AG10803 (cell line): ENCODE results near the gene CASZ1.

ENCODE experiments used
- DNase-seq: peaks from one replicate; pipeline ENCODE4 v3.0.0; 2010; ENCODE audit warnings: low read depth
- H3K4me3 ChIP-seq: 2 replicates; pipeline ENCODE4 v1.5.1; 2011; ENCODE audit warnings: mild to moderate bottlenecking, low read length, control low read depth
- CTCF ChIP-seq: conservative IDR thresholded peaks from 2 replicates; pipeline ENCODE4 v1.5.1; 2011; ENCODE audit warnings: mild to moderate bottlenecking, low read length, control low read depth, inconsistent platforms

The CASZ1 gene

GRCh38 chr1:10751160-10751559 is 45.3 kb downstream of the CASZ1 start:
- TF ChIP-seq CTCF, result no peak
- no peak overlapping the region for H3K4me3 ChIP-seq
- DNase-seq, result no peak

GRCh38 chr1:10745886-10746455 is 50.5 kb downstream of the CASZ1 start:
- no peak overlapping the region for H3K4me3 ChIP-seq
- TF ChIP-seq CTCF, result no peak
- no peak for DNase-seq

DNA sequence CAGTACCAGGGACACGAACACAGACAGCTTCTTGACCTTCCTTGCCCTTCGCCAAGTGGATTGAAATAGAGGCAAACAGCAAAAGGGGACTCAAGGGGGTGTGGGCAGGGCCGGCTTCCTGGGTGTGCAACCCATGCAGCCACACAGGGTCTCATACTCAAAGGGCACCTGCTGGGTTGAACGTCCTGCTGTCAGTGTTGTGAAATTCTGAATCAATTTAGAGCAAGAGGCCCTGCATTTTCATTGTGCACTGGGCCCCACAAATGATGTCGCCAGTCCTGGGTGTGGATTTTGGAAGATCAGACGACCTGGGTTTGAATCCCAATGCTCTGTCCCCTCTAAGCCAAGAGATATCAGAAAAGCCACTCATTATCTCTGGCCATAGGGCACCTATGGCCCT is 51.1 kb downstream of the CASZ1 start:
- no peak for TF ChIP-seq CTCF
- DNase-seq, result no peak

GRCh38 chr1:10744654-10745238 is 51.7 kb downstream of the CASZ1 start:
- no peak for DNase-seq
- no peak for TF ChIP-seq CTCF

More for the DNA sequence above, 51.1 kb downstream of the CASZ1 start:
- no peak overlapping the region for H3K4me3 ChIP-seq

DNA sequence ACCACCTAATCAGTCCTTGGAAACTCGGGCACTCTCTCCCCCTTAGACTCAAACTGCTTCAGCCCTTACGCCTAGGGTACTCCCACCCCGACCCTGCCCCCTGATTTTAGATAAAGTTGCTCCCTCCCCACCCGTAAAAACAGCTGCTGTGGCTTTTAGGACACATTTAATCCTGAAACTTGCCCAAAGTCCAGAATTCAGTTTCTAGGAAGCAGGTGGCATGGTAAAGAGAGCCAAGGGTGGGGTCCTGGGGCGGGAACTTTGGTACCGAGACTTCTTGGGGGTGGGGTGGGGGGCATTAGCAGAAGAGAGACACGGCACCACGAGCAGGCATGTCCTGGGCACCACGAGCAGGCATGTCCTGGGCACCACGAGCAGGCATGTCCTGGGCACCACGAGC is 52.4 kb downstream of the CASZ1 start:
- DNase-seq, result no peak

More at GRCh38 chr1:10744654-10745238, 51.7 kb downstream of the CASZ1 start:
- no peak overlapping the region for H3K4me3 ChIP-seq

DNA sequence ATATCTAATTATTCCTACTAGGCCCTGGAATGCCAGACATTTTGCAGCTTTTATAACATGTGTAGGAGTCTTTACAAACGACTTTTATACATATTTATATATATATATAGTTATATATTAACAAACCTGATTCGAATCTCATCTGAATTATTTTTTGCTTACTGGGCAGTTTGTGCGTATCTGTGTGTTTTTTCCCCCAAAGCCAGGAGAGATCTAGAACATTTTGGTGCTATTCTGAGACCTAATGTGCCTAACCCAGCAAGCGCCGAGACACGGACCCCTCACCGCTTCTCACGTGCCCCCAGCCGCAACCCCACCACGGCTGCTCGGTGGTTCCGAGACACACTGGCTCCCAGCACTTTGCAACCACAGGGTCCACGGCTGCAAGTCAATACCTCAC is 54.8 kb downstream of the CASZ1 start:
- no peak for DNase-seq
- TF ChIP-seq CTCF, result no peak
- H3K4me3 ChIP-seq, result no peak overlapping the region

More for the DNA sequence above, 52.4 kb downstream of the CASZ1 start:
- H3K4me3 ChIP-seq, result no peak overlapping the region
- no peak for TF ChIP-seq CTCF

DNA sequence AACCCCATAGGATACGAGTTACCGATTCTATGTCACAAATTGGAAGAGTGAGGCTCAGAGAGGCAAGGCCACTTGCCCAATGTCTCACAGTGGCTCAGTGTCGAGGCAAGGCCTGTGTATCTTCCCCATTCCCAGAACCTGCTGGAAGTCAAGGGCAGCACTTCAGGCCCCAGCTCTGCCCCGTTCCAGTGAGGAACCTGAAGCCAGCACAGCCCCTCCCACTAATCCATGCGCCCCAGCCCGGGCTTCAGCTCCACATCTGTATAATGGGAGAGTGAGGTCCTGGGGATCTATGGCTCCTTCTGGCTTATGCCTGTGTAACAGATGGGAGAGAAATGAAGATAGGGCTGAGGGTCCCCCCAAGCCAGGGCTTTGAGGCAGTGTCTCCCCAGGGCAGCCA is 56.3 kb downstream of the CASZ1 start:
- no peak for TF ChIP-seq CTCF
- no peak overlapping the region for H3K4me3 ChIP-seq
- DNase-seq, result no peak
